CD1c-positive myeloid dendritic cell (primary cell): Measurements from ENCODE around the gene PNPO.

Experiments used
- DNase-seq: peaks from one replicate; pipeline ENCODE4 v3.0.0-alpha.2; 2016; ENCODE audit errors: extremely low spot score

The PNPO gene

DNA sequence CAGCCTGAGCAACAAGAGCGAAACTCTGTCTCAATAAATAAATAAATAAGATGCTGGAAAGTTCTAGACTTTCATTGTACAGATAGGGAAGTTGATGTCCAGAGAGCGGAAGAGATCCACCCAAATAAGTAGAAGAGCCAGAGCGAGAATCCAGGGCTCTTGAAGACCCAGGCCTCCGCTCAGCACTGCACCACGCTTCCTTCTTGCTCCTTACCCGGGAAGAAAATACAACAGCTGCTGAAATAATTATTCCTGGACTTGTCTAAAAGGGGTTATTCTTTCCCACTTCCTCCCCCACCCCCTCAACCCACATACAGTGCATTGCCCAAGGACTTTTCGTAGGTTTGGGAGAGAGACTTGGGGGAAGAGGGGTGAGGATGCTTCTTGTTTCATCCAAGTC is 56.2 kb downstream of the PNPO start:
- peak; percentile 59 for DNase-seq

DNA sequence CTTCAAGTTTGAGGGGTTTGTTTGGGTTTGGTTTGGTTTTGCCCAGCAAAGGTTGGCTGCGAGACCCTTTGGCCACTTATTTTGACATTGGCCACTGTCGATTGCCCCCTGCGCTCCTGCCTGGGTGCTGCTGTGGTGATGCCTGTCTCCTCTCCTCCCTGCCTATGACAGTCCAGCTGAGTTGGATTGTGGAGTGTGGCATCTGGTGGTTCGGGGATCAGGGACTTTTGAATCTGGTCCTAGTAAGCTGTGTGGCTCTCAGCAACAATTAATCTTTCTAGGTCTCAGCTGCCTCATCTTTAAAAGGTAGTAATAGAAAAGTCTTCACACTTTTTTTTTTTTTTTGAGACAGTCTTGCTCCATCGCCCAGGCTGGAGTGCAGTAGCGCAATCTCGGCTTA is 56.7 kb downstream of the PNPO start:
- DNase-seq = no peak
